Astrocyte of the spinal cord (primary cell): Measurements from ENCODE around the gene TTBK1.

ENCODE experiments used
- DNase-seq: peaks from one replicate; pipeline ENCODE4 v3.0.0; 2011; ENCODE audit warnings: low read depth, low spot score
- H3K4me3 ChIP-seq: 2 replicates; pipeline ENCODE4 v1.5.1; 2011; ENCODE audit warnings: low read depth, mild to moderate bottlenecking, low read length, moderate library complexity
- CTCF ChIP-seq: IDR thresholded peaks from 2 replicates; pipeline ENCODE4 v1.5.1; 2012; ENCODE audit warnings: low read depth, mild to moderate bottlenecking, low read length, inconsistent platforms
- in situ Hi-C: cut with HindIII; loops from 2 replicates; pipeline ENCODE4 v1.10.0; 2017; ENCODE audit warnings: low sequenced_read_pairs

TTBK1 gene

DNA sequence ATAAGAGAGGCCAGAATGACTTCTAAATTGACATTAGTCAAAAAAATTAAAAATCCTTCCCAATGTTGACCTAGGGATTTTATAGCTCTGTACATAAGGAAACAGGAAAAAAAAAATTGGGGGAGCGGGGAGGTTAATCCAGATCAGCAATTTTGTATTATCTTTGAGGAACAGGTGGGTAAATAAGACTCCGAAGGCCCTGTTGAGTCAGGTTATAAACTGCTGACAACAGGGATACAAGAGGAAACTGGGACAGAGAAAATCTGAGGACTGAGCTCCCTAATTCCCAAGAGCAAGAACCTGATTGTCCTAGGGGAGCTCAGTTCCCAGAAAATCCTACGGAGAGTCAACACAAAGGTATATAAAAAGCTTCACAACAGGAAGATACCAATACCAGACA, 92.2 kb downstream of the TTBK1 start:
- in situ Hi-C loops, result no loop called here
- no peak overlapping the region for H3K4me3 ChIP-seq
- no peak for DNase-seq
- no peak for TF ChIP-seq CTCF

DNA sequence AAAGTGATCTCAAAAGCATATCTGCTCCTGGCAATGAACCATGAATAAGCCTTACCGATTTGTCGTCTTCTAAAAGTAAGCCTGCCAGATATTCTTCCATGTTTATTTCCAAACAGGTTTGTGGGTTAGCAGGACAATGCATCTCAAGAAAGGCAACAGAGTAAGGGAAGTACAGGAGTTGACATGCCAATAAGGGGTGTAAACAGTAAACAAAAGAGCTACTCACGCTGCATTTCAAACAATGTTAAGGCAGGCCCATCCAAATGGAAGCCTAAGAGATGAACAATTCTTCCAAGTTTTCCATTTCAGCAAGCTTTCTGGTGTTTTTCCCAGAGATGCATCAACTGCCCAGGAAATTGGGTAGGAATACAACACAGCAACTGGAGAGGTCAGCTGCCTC, 93.1 kb downstream of the TTBK1 start:
- DNase-seq, result no peak
- in situ Hi-C loops, result no loop called here
- no peak overlapping the region for H3K4me3 ChIP-seq
- TF ChIP-seq CTCF, result no peak
